Subcutaneous preadipocyte (primary cell): ENCODE measurements around the gene MS4A4E. TPM values are rescaled to one million over a fixed set of nuclear protein-coding genes. Genes with fewer than 3 reads are reported as not detected.

ENCODE experiments used
- small RNA-seq: library from RNA; depleted of rRNA; stranded (forward); fragments of <200 nt; gene quantifications from one replicate; pipeline ENCODE3, GENCODE V24; 2012
- total RNA-seq: library from RNA; depleted of rRNA; stranded (reverse); fragments of >200 nt; gene quantifications from 2 replicates; pipeline ENCODE4 v1.2.3, GENCODE V29; 2012

MS4A4E gene
- not detected in 2 replicates for total RNA-seq

GRCh38 chr11:60242740-60243239, at the start of gene MS4A4E:
Gene MS4A4E (minus strand): TSS chr11:60243137. CDS start chr11:60230055, 13,082 bp downstream.

DNA sequence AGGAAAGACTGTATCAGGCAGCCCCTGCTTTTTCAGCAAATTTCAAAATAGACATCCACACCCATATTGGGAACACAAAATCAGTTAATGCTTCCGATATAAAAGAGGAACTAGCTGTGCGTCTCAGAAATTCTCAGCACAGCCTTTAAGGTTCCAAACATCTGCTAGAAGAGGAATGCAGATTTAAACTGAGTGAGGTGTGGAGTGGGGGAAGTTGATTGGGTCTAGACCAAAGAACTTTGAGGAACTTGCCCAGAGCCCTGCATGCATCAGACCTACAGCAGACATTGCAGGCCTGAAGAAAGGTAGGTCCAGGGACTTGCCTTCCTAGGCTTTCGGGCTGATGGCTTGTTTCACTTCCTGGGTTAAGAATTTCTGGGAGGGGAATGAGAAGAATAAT, 37.5 kb upstream of the MS4A4E start, which contains the start of gene MS4A4A:
Gene MS4A4A, plus strand, starts transcription at position 255 of the 400 bp plus-strand sequence. Its CDS starts 10 bp downstream, at position 265.

GRCh38 chr11:60182541-60183330, 60.2 kb downstream of the MS4A4E start, which contains the start of gene MS4A6A:
Gene MS4A6A (minus strand): TSS chr11:60183083. CDS start chr11:60181727, 1,356 bp downstream.

Small RNA genes within 50 kb of the gene (small RNA-seq; reads per million reads assigned to genes)
- gene MIR6503, result not detected

Other genes with a start within 250 kb of the MS4A4E start
- not detected in 2 replicates for gene OOSP4B, start 226.0 kb downstream of the MS4A4E start, total RNA-seq
- not detected in 2 replicates for gene OOSP2, start 202.7 kb downstream of the MS4A4E start, total RNA-seq
- gene MS4A3, start 186.5 kb downstream of the MS4A4E start, total RNA-seq, result not detected in 2 replicates
- not detected in 2 replicates for gene MS4A2, start 154.5 kb downstream of the MS4A4E start, total RNA-seq
- not detected in 2 replicates for gene MS4A6A, start 60.1 kb downstream of the MS4A4E start, total RNA-seq
- not detected in 2 replicates for gene MS4A4A, start 37.5 kb upstream of the MS4A4E start, total RNA-seq
- not detected in 2 replicates for gene MS4A6E, start 84.1 kb upstream of the MS4A4E start, total RNA-seq
- not detected in 2 replicates for gene MS4A7, start 135.4 kb upstream of the MS4A4E start, total RNA-seq
- not detected in 2 replicates for gene MS4A14, start 153.3 kb upstream of the MS4A4E start, total RNA-seq
- not detected in 2 replicates for gene MS4A5, start 186.4 kb upstream of the MS4A4E start, total RNA-seq
- gene MS4A1, start 212.7 kb upstream of the MS4A4E start, total RNA-seq, result not detected in 2 replicates
- gene MS4A12, start 249.6 kb upstream of the MS4A4E start, total RNA-seq, result not detected in 2 replicates